HG03060 (cell line): ENCODE results near the gene GAMT.

ENCODE experiments used
- ATAC-seq: cut with Tn5 transposase; IDR thresholded peaks from one replicate; pipeline ENCODE4 v1.9.1; 2021; ENCODE audit warnings: low read depth, moderate number of reproducible peaks; ENCODE audit not compliant: unreplicated experiment

The GAMT gene

DNA sequence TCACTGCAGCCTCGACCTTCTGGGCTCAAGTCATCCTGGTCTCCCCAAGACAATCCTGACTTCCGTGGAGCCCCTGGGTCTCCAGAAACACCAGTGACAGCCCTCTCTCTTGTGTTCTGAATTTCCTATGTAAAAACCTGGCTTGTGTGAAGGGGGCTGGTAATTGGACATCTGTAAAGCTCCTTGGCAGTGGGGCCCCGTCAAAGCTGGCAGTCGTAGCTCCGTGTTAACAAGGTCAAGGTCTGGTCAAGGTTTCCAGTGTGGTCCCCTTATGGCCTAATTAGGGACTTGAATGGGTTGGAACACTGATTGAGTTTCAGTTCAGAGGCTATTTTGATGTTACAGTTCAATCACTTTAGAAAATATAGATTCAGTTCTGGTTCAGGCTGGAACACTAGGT, 50.5 kb downstream of the GAMT start:
- no peak for ATAC-seq

- ATAC-seq: no peak
Observed at GRCh38 chr19:1349211-1349610, 52.1 kb downstream of the GAMT start.
